GM18517 (cell line): ENCODE results near the gene ID3.

Source experiments
- ATAC-seq: cut with Tn5 transposase; IDR thresholded peaks from one replicate; pipeline ENCODE4 v1.9.1; 2021; ENCODE audit warnings: mild to moderate bottlenecking, moderate library complexity; ENCODE audit not compliant: unreplicated experiment

The ID3 gene

GRCh38 chr1:23566304-23566703 lies 7.0 kb upstream of the ID3 start:
- ATAC-seq, result no peak

- ATAC-seq, result no peak
These were observed 6.5 kb upstream of the ID3 start for GRCh38 chr1:23565776-23566175.

GRCh38 chr1:23564529-23565122 lies 5.3 kb upstream of the ID3 start:
- ATAC-seq, result no peak

- ATAC-seq, result no peak
These were observed 4.6 kb upstream of the ID3 start for GRCh38 chr1:23563755-23564374.

GRCh38 chr1:23563003-23563402 lies 3.7 kb upstream of the ID3 start:
- no peak for ATAC-seq

GRCh38 chr1:23562137-23562876 lies 3.0 kb upstream of the ID3 start:
- no peak for ATAC-seq

- no peak for ATAC-seq
These were observed 2.5 kb upstream of the ID3 start for GRCh38 chr1:23561813-23562100.

GRCh38 chr1:23561076-23561812 lies 1.9 kb upstream of the ID3 start:
- no peak for ATAC-seq

GRCh38 chr1:23559985-23560741 lies 862 bp upstream of the ID3 start:
- no peak for ATAC-seq

GRCh38 chr1:23558872-23559135 lies 497 bp downstream of the ID3 start:
- ATAC-seq, result no peak

GRCh38 chr1:23558140-23558871 lies 995 bp downstream of the ID3 start:
- ATAC-seq, result no peak

- ATAC-seq, result no peak
These were observed 1.7 kb downstream of the ID3 start for GRCh38 chr1:23557471-23558124.

- no peak for ATAC-seq
These were observed 2.4 kb downstream of the ID3 start for GRCh38 chr1:23556635-23557470.

GRCh38 chr1:23555986-23556634 lies 3.2 kb downstream of the ID3 start:
- no peak for ATAC-seq

- no peak for ATAC-seq
These were observed 3.9 kb downstream of the ID3 start for GRCh38 chr1:23555270-23555985.

- peak; percentile 41 for ATAC-seq
These were observed 4.6 kb downstream of the ID3 start for GRCh38 chr1:23554481-23555269.

- ATAC-seq, result no peak
These were observed 5.2 kb downstream of the ID3 start for GRCh38 chr1:23554127-23554480.
